ENCODE results near the gene PNPO. TPM values are rescaled to one million over a fixed set of nuclear protein-coding genes. Genes with fewer than 3 reads are reported as not detected.

PNPO gene
- total RNA-seq, 1 experiment from 2014 or later: 57.5 TPM

DNA sequence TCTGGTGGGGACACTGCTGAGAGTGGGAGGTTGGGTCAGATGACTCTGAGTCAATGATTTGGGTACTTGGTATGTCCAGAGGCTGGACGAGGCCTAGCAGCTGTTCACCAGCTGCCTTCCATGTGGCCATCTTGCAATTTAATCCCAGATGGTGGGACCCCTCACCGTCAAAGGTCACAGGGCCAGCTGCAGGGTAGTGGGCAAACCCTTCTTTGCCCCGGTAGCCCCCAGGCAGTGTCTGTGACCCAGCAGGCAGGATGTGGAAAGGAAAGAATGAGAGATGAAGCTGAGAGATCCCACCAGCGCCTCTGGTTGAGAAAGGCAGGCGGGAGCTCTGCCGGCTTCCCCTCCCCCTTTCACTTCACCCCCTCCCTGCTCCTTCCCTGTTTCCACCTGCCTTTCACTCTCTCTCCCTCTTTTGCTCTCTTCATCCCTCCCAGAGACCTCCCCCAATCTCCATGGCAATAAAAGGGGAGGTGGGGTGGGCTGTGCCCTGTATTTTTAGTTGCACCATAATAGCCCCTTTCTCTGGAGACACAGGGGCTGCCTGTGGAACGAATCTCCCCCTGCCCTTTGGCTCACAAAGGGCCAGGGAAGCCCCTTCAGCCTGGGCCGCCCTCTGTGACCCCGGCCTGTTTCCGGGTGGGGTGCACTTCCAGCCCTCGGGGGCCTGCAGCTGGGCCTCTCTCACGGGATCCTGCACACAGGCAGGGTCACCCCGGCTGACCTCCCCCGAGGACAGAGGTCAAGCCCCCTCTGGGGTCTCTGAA lies 49.8 kb downstream of the PNPO start:
- Histone ChIP-seq H3K36me3 (ENCODE audit: low read depth, low read length) (no peaks in the 10 kb centered on the region), H3K4me1 (ENCODE audit: insufficient read depth, low read length) (no peaks in the 10 kb centered on the region), H3K4me2 (ENCODE audit: low read length) (no peak overlapping the region), H4K20me1 (ENCODE audit: low read length) (no peaks in the 10 kb centered on the region), H3K4me3 (ENCODE audit: low read length) (no peak overlapping the region), H3K9me3 (ENCODE audit: low read length) (no peaks in the 10 kb centered on the region), H3K9ac (ENCODE audit: low read length) (no peak overlapping the region), H2AFZ (ENCODE audit: low read length) (no peak overlapping the region), H3F3A (ENCODE audit: low read length, unreplicated experiment) (no peaks in the 10 kb centered on the region), H3K79me2 (ENCODE audit: low read length) (no peaks in the 10 kb centered on the region), H3K27me3 (ENCODE audit: low read length) (no peaks in the 10 kb centered on the region), H3K9me2 (replicated peaks; ENCODE audit: low read length) (no peaks in the 10 kb centered on the region), H3K27ac (ENCODE audit: low read length) (no peak overlapping the region)
- DNase-seq (no peak), ATAC-seq (no peak)
- intact Hi-C loops (cut with micrococcal nuclease): no loop called here
- CTCF ChIA-PET: no interaction called here
- no TSS peak for BruUV-seq (replicated peaks)
- POLR2A ChIA-PET (ENCODE audit: unreplicated experiment): no interaction called here
- no peak for TF ChIP-seq EZH2 (IDR thresholded peaks at IDR 0.05; ENCODE audit: low read length, unreplicated experiment)
- TF ChIP-seq, protein P1, sequence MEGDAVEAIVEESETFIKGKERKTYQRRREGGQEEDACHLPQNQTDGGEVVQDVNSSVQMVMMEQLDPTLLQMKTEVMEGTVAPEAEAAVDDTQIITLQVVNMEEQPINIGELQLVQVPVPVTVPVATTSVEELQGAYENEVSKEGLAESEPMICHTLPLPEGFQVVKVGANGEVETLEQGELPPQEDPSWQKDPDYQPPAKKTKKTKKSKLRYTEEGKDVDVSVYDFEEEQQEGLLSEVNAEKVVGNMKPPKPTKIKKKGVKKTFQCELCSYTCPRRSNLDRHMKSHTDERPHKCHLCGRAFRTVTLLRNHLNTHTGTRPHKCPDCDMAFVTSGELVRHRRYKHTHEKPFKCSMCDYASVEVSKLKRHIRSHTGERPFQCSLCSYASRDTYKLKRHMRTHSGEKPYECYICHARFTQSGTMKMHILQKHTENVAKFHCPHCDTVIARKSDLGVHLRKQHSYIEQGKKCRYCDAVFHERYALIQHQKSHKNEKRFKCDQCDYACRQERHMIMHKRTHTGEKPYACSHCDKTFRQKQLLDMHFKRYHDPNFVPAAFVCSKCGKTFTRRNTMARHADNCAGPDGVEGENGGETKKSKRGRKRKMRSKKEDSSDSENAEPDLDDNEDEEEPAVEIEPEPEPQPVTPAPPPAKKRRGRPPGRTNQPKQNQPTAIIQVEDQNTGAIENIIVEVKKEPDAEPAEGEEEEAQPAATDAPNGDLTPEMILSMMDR (conservative IDR thresholded peaks at IDR 0.05; ENCODE audit: low read depth, low read length): no peak
- TF ChIP-seq EZH2phosphoT487 (IDR thresholded peaks at IDR 0.05; ENCODE audit: borderline replicate concordance, low read length): no peak

DNA sequence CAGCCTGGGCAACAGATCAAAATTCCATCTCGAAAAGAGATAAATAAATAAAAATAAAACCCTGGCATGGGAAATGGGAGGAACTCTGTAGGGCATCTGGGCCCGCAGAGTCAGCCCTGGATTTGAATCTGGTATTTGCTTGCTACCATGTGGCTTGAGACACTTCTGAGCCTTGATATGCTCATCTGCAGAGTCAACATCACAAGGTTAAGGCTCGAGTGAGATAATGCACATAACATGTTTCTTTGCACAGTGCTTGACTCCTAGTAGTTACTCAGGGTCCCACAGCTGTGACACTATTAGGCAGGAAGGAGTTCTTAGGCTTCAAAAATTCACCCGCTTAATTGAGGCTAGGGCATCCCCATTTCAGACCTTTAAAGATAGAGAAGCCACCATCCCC lies 50.8 kb downstream of the PNPO start:
- no peaks in the 10 kb centered on the region for H3K4me1 ChIP-seq (ENCODE audit: insufficient read depth, low read length)
- H3K9ac ChIP-seq (ENCODE audit: low read length): no peak overlapping the region
- no peak overlapping the region for H3K4me2 ChIP-seq (ENCODE audit: low read length)
- H3K27ac ChIP-seq (ENCODE audit: low read length): no peak overlapping the region
- intact Hi-C loops (cut with micrococcal nuclease): no loop called here
- POLR2A ChIA-PET (ENCODE audit: unreplicated experiment): no interaction called here
- CTCF ChIA-PET: no interaction called here
- no TSS peak for BruUV-seq (replicated peaks)
- TF ChIP-seq, protein P1 (conservative IDR thresholded peaks at IDR 0.05; ENCODE audit: low read depth, low read length): no peak
- TF ChIP-seq EZH2 (IDR thresholded peaks at IDR 0.05; ENCODE audit: low read length, unreplicated experiment) (no peak), EZH2phosphoT487 (IDR thresholded peaks at IDR 0.05; ENCODE audit: borderline replicate concordance, low read length) (no peak)
- H3K27me3 ChIP-seq (ENCODE audit: low read length): no peaks in the 10 kb centered on the region
- no peak overlapping the region for H2AFZ ChIP-seq (ENCODE audit: low read length)
- ATAC-seq (no peak), DNase-seq (no peak)
- H4K20me1 ChIP-seq (ENCODE audit: low read length): no peaks in the 10 kb centered on the region
- H3K79me2 ChIP-seq (ENCODE audit: low read length): no peaks in the 10 kb centered on the region
- no peaks in the 10 kb centered on the region for H3K9me2 ChIP-seq (replicated peaks; ENCODE audit: low read length)
- H3K9me3 ChIP-seq (ENCODE audit: low read length): no peaks in the 10 kb centered on the region
- no peaks in the 10 kb centered on the region for H3F3A ChIP-seq (ENCODE audit: low read length, unreplicated experiment)
- no peak overlapping the region for H3K4me3 ChIP-seq (ENCODE audit: low read length)
- H3K36me3 ChIP-seq (ENCODE audit: low read depth, low read length): no peaks in the 10 kb centered on the region

DNA sequence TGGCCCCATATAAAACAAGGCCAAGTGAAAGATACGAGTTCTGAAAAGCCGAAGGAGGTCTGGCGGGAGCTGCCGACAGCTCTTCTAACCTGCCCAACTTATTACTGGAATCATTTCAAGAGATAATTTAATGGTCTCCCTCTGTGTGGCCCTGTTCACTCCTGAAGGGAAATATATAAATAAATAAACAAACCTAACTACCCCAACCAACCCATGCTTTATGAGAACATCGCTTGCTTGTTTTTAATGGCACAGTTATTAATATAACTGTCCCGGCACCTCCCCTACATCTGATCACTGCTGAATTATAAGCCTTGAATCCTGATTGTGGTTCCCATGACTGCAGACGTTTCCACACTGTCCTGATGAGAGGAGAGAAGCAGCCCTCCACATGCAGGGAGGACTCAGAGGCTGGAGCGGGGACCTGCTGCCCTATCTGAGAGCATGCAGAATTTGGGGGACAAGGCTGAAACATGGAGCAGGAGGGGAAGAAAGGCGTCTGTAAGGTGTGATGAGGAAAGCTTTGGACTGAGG lies 51.7 kb downstream of the PNPO start:
- ChIA-PET POLR2A (ENCODE audit: unreplicated experiment) (interaction anchor here (0.6 kb wide), 1 partner anchor 45 kb away, joined by 5 read pairs; no protein-coding TSS in a partner anchor), CTCF (interaction anchor here (0.8 kb wide), 1 partner anchor 25 kb away, joined by 3 read pairs; no protein-coding TSS in a partner anchor)
- intact Hi-C loops (cut with micrococcal nuclease): no loop called here

More for the DNA sequence above, 51.7 kb downstream of the PNPO start:
- H3K9ac ChIP-seq (ENCODE audit: low read length): no peak overlapping the region
- no peaks in the 10 kb centered on the region for H3F3A ChIP-seq (ENCODE audit: low read length, unreplicated experiment)
- no peaks in the 10 kb centered on the region for H3K4me1 ChIP-seq (ENCODE audit: insufficient read depth, low read length)
- no peak for TF ChIP-seq EZH2 (IDR thresholded peaks at IDR 0.05; ENCODE audit: low read length, unreplicated experiment)
- no peak for TF ChIP-seq EZH2phosphoT487 (IDR thresholded peaks at IDR 0.05; ENCODE audit: borderline replicate concordance, low read length)
- TF ChIP-seq, protein P1 (conservative IDR thresholded peaks at IDR 0.05; ENCODE audit: low read depth, low read length): no peak
- H3K79me2 ChIP-seq (ENCODE audit: low read length): no peaks in the 10 kb centered on the region
- no peaks in the 10 kb centered on the region for H3K27me3 ChIP-seq (ENCODE audit: low read length)
- H4K20me1 ChIP-seq (ENCODE audit: low read length): no peaks in the 10 kb centered on the region
- no peaks in the 10 kb centered on the region for H3K36me3 ChIP-seq (ENCODE audit: low read depth, low read length)
- no peak overlapping the region for H3K4me2 ChIP-seq (ENCODE audit: low read length)
- no peaks in the 10 kb centered on the region for H3K9me2 ChIP-seq (replicated peaks; ENCODE audit: low read length)
- H3K4me3 ChIP-seq (ENCODE audit: low read length): no peak overlapping the region
- H3K27ac ChIP-seq (ENCODE audit: low read length): no peak overlapping the region
- BruUV-seq (replicated peaks): no TSS peak
- H2AFZ ChIP-seq (ENCODE audit: low read length): no peak overlapping the region
- H3K9me3 ChIP-seq (ENCODE audit: low read length): no peaks in the 10 kb centered on the region
- ATAC-seq (no peak), DNase-seq (no peak)

Data from PC-3 (cell line).